Measurements from ENCODE around the gene APOF.
"Not testable (repeated sequence)": the region's sequence is repeated elsewhere in the genome, so short reads cannot be mapped to it uniquely, and the experiment has no call there.

Gene APOF

DNA sequence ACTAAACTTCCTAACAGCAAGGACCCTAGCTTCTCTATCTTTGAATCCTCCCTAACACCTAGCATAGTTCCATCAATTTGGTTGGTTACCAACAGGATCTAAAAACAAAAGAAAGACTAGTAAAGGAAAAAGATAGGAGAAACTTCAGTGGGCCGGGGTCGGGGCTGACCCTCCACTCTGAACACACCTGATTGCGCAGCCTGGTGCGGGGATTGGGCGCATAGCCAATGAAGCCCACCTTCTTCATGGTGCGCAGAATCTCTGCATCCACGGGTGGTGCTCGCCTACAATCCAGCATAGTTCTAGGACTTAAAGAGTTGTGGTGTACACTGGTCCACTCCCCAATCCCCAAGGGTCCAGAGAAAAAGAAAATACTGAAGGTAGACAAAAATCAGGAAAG lies 36.5 kb downstream of the APOF start:
- Histone ChIP-seq H3K4me3 (ENCODE audit: low read depth, low read length) (no peak overlapping the region), H3K9me3 (ENCODE audit: control insufficient read depth, insufficient read depth, low read depth, low read length) (no peaks in the 10 kb centered on the region), H3K36me3 (ENCODE audit: control insufficient read depth in 2 of 2, insufficient read depth in 1 of 2, low read length in 2 of 2) (peaks cover 19 to 71% of the 10 kb centered on the region in 2 experiments), H3K4me1 (ENCODE audit: control insufficient read depth, insufficient read depth, low read length) (no peaks in the 10 kb centered on the region), H3K27ac (ENCODE audit: extremely low read depth, low read depth, low read length) (no peak overlapping the region)
- ChIA-PET POLR2A (interaction anchor here (0.7 kb wide), 1 partner anchor 10 kb away, joined by 5 read pairs; the partner anchor contains the start of gene CNPY2), CTCF (no interaction called here)
- TF ChIP-seq, protein P1, sequence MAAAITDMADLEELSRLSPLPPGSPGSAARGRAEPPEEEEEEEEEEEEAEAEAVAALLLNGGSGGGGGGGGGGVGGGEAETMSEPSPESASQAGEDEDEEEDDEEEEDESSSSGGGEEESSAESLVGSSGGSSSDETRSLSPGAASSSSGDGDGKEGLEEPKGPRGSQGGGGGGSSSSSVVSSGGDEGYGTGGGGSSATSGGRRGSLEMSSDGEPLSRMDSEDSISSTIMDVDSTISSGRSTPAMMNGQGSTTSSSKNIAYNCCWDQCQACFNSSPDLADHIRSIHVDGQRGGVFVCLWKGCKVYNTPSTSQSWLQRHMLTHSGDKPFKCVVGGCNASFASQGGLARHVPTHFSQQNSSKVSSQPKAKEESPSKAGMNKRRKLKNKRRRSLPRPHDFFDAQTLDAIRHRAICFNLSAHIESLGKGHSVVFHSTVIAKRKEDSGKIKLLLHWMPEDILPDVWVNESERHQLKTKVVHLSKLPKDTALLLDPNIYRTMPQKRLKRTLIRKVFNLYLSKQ (tag by site-specific recombination; IDR thresholded peaks at IDR 0.05; ENCODE audit: borderline replicate concordance) = no peak
- TF ChIP-seq ZNF747 (tag by site-specific recombination; IDR thresholded peaks at IDR 0.05) (no peak), ZNF48 (tag by site-specific recombination; IDR thresholded peaks at IDR 0.05) (no peak), REPIN1 (tag by site-specific recombination; IDR thresholded peaks at IDR 0.05; ENCODE audit: low read depth) (no peak), MEIS1 (CRISPR knock-in tag; IDR thresholded peaks at IDR 0.05; ENCODE audit: borderline replicate concordance) (no peak), ZNF335 (tag by site-specific recombination; conservative IDR thresholded peaks at IDR 0.05) (no peak), OSR2 (tag by site-specific recombination; IDR thresholded peaks at IDR 0.05) (no peak), ZNF530 (tag by site-specific recombination; IDR thresholded peaks at IDR 0.05; ENCODE audit: low read depth) (no peak), ZNF624 (tag by site-specific recombination; IDR thresholded peaks at IDR 0.05) (no peak), GLI2 (tag by site-specific recombination; IDR thresholded peaks at IDR 0.05; ENCODE audit: borderline replicate concordance, low read depth) (no peak), ZNF549 (tag by site-specific recombination; IDR thresholded peaks at IDR 0.05) (no peak), ZNF214 (tag by site-specific recombination; IDR thresholded peaks at IDR 0.05; ENCODE audit: borderline replicate concordance) (no peak), SP7 (tag by site-specific recombination; IDR thresholded peaks at IDR 0.05) (no peak), HOXD13 (CRISPR knock-in tag; IDR thresholded peaks at IDR 0.05; ENCODE audit: borderline replicate concordance) (no peak)

DNA sequence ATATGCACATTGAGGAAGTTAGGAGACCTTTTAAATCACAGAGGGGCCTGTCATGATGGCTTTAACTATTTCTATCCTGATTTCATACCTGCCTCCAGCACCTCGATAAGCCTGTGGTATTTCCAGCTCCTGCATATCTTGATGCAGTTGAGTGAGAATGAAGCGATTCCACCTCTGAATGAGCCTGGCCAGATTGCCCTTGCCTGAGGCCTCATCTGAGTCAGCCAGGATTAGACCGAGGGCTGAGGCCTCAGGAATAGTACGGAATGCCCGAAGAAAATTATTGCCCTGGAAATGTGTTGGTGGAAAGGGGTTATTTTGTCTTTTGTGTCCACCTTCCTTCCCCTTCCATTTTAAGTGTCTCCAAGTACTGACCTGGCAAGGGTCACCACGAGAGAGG lies 38.5 kb downstream of the APOF start:
- no peak overlapping the region for H3K27ac ChIP-seq (ENCODE audit: extremely low read depth, low read depth, low read length)
- POLR2A ChIA-PET = interaction anchor here (0.6 to 1.7 kb wide), 2 partner anchors 8 to 223 kb away, joined by 3 to 4 read pairs; partner anchors contain the start of gene CNPY2
- H3K36me3 ChIP-seq (ENCODE audit: control insufficient read depth in 2 of 2, insufficient read depth in 1 of 2, low read length in 2 of 2) = peaks cover 23 to 81% of the 10 kb centered on the region in 2 experiments
- no peaks in the 10 kb centered on the region for H3K4me1 ChIP-seq (ENCODE audit: control insufficient read depth, insufficient read depth, low read length)
- no peak overlapping the region for H3K4me3 ChIP-seq (ENCODE audit: low read depth, low read length)
- no peaks in the 10 kb centered on the region for H3K9me3 ChIP-seq (ENCODE audit: control insufficient read depth, insufficient read depth, low read depth, low read length)
- TF ChIP-seq ZNF658 (tag by site-specific recombination; IDR thresholded peaks at IDR 0.05) (no peak), ZBTB21 (tag by site-specific recombination; IDR thresholded peaks at IDR 0.05) (no peak), ZNF530 (tag by site-specific recombination; IDR thresholded peaks at IDR 0.05; ENCODE audit: low read depth) (no peak), ZNF302 (tag by site-specific recombination; IDR thresholded peaks at IDR 0.05; ENCODE audit: low read depth) (no peak), TRIM28 (IDR thresholded peaks at IDR 0.05; ENCODE audit: borderline replicate concordance, low read length) (no peak), ZNF623 (tag by site-specific recombination; IDR thresholded peaks at IDR 0.05) (no peak), ZBTB8A (tag by site-specific recombination; IDR thresholded peaks at IDR 0.05) (no peak)
- CTCF ChIA-PET = no interaction called here

DNA sequence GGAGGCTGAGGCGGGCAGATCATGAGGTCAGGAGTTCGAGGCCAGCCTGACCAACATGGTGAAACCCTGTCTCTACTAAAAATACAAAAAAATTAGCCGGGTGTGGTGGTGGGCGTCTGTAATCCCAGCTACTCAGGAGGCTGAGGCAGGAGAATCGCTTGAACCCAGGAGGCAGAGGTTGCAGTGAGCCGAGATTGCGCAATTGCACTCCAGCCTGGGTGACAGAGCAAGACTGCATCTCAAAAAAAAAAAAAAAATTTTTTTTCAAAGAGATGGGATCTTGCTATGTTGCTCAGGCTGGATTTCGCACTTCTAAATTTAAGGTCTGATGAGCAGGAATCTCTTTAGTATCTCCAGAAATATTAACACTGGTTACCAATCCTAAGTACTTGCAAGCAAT lies 41.0 kb downstream of the APOF start:
- CTCF ChIA-PET; POLR2A ChIA-PET; H3K9me3 ChIP-seq (ENCODE audit: control insufficient read depth, insufficient read depth, low read depth, low read length); H3K4me1 ChIP-seq (ENCODE audit: control insufficient read depth, insufficient read depth, low read length); H3K27ac ChIP-seq (ENCODE audit: extremely low read depth, low read depth, low read length); H3K4me3 ChIP-seq (ENCODE audit: low read depth, low read length): not testable (repeated sequence)
- H3K36me3 ChIP-seq (ENCODE audit: control insufficient read depth in 2 of 2, insufficient read depth in 1 of 2, low read length in 2 of 2) = peaks cover 18 to 76% of the 10 kb centered on the region in 2 experiments
